ENCODE measurements around the gene CFAP20DC.

Gene CFAP20DC

GRCh38 chr3:58840949-58841348 is 208.9 kb downstream of the CFAP20DC start:
- H3K27ac ChIP-seq = no peak overlapping the region
- no peak for TF ChIP-seq CTCF (conservative IDR thresholded peaks at IDR 0.05)

- H3K27ac ChIP-seq = no peak overlapping the region
- no peak for TF ChIP-seq CTCF (conservative IDR thresholded peaks at IDR 0.05)
These were observed 209.9 kb downstream of the CFAP20DC start for GRCh38 chr3:58839964-58840363.

- TF ChIP-seq CTCF (conservative IDR thresholded peaks at IDR 0.05) = no peak
- no peak overlapping the region for H3K27ac ChIP-seq
These were observed 210.6 kb downstream of the CFAP20DC start for GRCh38 chr3:58839187-58839586.

GRCh38 chr3:58837856-58838255 is 212.0 kb downstream of the CFAP20DC start:
- no peak for TF ChIP-seq CTCF (conservative IDR thresholded peaks at IDR 0.05)
- no peak overlapping the region for H3K27ac ChIP-seq

- no peak overlapping the region for H3K27ac ChIP-seq
- TF ChIP-seq CTCF (conservative IDR thresholded peaks at IDR 0.05) = no peak
These were observed 212.5 kb downstream of the CFAP20DC start for GRCh38 chr3:58837141-58837843.

- no peak for TF ChIP-seq CTCF (conservative IDR thresholded peaks at IDR 0.05)
These were observed 214.7 kb downstream of the CFAP20DC start for GRCh38 chr3:58835086-58835485.

GRCh38 chr3:58833491-58833890 is 216.3 kb downstream of the CFAP20DC start:
- no peak for TF ChIP-seq CTCF (conservative IDR thresholded peaks at IDR 0.05)

More at GRCh38 chr3:58835086-58835485, 214.7 kb downstream of the CFAP20DC start:
- no peak overlapping the region for H3K27ac ChIP-seq

More at GRCh38 chr3:58833491-58833890, 216.3 kb downstream of the CFAP20DC start:
- no peak overlapping the region for H3K27ac ChIP-seq

Measured in VCaP (cell line).